ENCODE data around the gene LACTB. TPM values are rescaled to one million over a fixed set of nuclear protein-coding genes. Genes with fewer than 3 reads are reported as not detected.

LACTB gene
- total and polyA plus RNA-seq, 2 donors: 12.7 to 14.4 TPM

DNA sequence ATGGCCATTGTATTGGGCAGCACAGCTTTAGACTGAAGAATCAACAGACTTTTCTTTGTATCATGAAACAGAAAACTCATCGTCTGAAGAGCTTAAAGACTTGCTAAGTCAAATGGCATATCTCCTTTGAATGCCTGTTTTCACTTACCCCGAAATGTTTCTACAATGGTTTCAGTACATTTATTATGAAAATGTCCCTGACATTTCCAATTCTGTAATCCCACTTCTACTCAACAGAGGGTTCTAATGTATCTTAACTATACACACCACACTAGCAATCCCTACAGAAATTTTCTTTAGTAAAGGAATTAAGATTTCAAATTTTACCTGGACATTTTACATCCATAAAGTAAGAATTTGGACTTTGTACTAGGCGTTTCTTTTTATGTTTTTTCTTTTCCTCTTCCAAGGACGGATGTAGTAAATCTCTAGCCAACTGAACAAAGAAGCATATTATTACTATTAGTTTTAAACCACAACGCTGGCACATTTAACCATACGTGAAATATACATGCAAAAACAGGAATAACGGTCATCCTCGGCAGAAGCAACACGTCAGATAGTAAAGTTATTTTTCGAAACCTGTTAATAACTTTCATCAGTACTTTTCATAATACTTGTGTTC is 34.5 kb downstream of the LACTB start:
- Histone ChIP-seq H3K4me3 (ENCODE audit: low read depth, low read length) (peak overlapping the region; percentile 84), H3K36me3 (ENCODE audit: insufficient read depth) (no peaks in the 10 kb centered on the region), H3K4me1 (ENCODE audit: insufficient read depth) (peaks cover 2% of the 10 kb centered on the region), H3K27ac (ENCODE audit: low read depth) (peak overlapping the region; percentile 50)
- DNase-seq (ENCODE audit: extremely low spot score): no peak
- WGBS: 8% methylated on average over 10 of the region's 10 CpGs

GRCh38 chr15:63156755-63157117 is 35.1 kb downstream of the LACTB start:
- Histone ChIP-seq H3K4me3 (ENCODE audit: low read depth, low read length) (peak overlapping the region; percentile 84), H3K4me1 (ENCODE audit: insufficient read depth) (peaks cover 2% of the 10 kb centered on the region), H3K27ac (ENCODE audit: low read depth) (peak overlapping the region; percentile 98), H3K36me3 (ENCODE audit: insufficient read depth) (no peaks in the 10 kb centered on the region)
- DNase-seq (ENCODE audit: extremely low spot score): no peak
- WGBS: under 1% methylated on average over 16 of the region's 16 CpGs

- under 1% methylated on average over 60 of the region's 60 CpGs for WGBS
- H3K4me3 ChIP-seq (ENCODE audit: low read depth, low read length): peak within 1 kb of the TSS; percentile 84
- no peaks in the 10 kb centered on the region for H3K4me1 ChIP-seq (ENCODE audit: insufficient read depth)
- no peaks in the 10 kb centered on the region for H3K36me3 ChIP-seq (ENCODE audit: insufficient read depth)
- DNase-seq (ENCODE audit: extremely low spot score): peak; percentile 89
- H3K27ac ChIP-seq (ENCODE audit: low read depth): peak within 1 kb of the TSS; percentile 98
These were observed 35.6 kb downstream of the LACTB start, which contains the start of gene RPS27L for GRCh38 chr15:63157118-63157843. Gene RPS27L (minus strand): TSS chr15:63157477. CDS start chr15:63157405, 72 bp downstream.

DNA sequence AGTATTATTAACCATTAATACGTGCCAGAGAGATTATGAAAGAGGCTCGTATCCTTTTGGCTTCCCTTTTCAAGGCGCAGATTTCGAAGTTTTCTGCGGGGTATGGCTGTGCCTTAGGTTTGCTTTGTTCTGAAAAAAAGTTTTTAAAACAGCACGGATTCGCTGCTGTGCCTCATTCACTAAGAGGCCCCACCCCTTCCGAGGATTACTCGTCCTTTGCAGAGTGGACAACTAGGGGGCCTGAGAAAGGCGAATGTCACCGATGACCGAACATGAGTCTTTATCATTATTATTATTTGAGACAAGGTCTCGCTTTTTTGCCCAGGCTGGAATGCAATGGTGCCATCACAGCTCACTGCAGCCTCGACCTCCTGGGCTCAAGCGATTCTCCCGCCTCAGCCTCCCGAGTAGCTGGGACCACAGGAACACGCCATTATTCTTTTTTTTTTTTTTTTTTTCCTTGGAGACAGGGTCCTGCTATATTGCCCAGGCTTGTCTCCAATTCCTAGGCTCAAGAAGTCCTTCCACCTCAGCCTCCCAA is 36.3 kb downstream of the LACTB start:
- DNase-seq (ENCODE audit: extremely low spot score): peak; percentile 69

GRCh38 chr15:63160638-63161037 is 39.0 kb downstream of the LACTB start:
- Histone ChIP-seq H3K4me1 (ENCODE audit: insufficient read depth) (no peaks in the 10 kb centered on the region), H3K36me3 (ENCODE audit: insufficient read depth) (no peaks in the 10 kb centered on the region), H3K4me3 (ENCODE audit: low read depth, low read length) (no peak overlapping the region), H3K27ac (ENCODE audit: low read depth) (no peak overlapping the region)
- no peak for DNase-seq (ENCODE audit: extremely low spot score)

More for the DNA sequence above, 36.3 kb downstream of the LACTB start:
- Histone ChIP-seq H3K27ac (ENCODE audit: low read depth) (peak overlapping the region; percentile 98), H3K4me1 (ENCODE audit: insufficient read depth) (no peaks in the 10 kb centered on the region), H3K36me3 (ENCODE audit: insufficient read depth) (no peaks in the 10 kb centered on the region), H3K4me3 (ENCODE audit: low read depth, low read length) (peak overlapping the region; percentile 84)
- 5% methylated on average over 18 of the region's 18 CpGs for WGBS

DNA sequence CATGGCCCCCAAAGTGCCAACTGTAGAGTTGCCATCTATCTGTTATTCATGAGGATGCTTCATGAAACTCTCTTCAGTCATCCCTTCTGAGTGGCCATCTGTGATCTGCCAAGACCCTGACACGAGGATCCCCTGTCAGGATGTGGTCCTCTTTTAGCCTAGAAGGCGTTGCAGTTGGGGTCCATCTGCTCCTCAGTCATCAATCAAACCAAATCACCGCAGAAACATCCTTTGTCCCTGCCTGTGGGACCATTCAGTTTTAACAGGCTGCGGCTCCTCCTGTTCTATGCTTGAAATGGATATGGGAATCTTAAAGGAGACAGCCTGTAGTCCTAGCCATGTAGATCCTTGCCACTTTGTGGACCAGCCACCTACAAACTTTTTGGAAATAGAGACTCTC is 41.6 kb downstream of the LACTB start:
- no peak overlapping the region for H3K4me3 ChIP-seq (ENCODE audit: low read depth, low read length)
- H3K27ac ChIP-seq (ENCODE audit: low read depth): no peak overlapping the region
- H3K4me1 ChIP-seq (ENCODE audit: insufficient read depth): no peaks in the 10 kb centered on the region
- no peaks in the 10 kb centered on the region for H3K36me3 ChIP-seq (ENCODE audit: insufficient read depth)
- DNase-seq (ENCODE audit: extremely low spot score): no peak
- WGBS: 91% methylated on average over 4 of the region's 4 CpGs

DNA sequence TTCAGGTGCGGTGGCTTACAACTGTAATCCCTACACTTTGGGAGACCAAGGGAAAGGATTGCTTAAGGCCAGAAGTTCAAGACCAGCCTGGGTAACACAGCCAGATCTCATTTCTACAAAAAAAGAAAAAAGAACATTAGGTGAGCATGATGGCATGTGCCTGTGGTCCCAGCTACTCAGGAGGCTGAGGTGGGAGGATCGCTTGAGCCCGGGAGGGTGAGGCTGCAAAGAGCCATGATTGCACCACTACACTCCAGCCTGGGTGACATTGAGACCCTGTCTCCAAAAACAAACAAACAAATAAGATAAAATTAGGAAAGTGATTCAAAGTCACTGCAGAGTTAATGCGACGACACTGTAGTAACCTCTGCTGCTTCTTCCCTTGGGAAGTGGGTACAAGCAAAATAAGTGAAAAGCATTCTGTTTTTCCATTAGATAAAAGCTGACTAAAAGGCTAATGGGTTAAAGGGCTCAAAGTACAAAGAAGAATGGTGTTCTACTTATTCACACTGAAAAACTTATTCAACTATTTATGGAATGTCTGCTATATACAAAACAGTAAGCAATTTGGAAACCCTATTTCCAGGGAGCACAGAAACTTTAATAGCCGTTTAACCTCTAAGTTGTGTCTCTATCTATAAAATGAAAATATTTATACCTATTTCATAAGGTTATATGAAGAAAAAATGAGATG is 43.7 kb downstream of the LACTB start:
- H3K27ac ChIP-seq (ENCODE audit: low read depth): no peak overlapping the region
- H3K36me3 ChIP-seq (ENCODE audit: insufficient read depth): no peaks in the 10 kb centered on the region
- H3K4me1 ChIP-seq (ENCODE audit: insufficient read depth): no peaks in the 10 kb centered on the region
- WGBS: 88% methylated on average over 6 of the region's 6 CpGs
- H3K4me3 ChIP-seq (ENCODE audit: low read depth, low read length): no peak overlapping the region
- no peak for DNase-seq (ENCODE audit: extremely low spot score)

- 88% methylated on average over 2 of the region's 2 CpGs for WGBS
These were observed 44.6 kb downstream of the LACTB start for GRCh38 chr15:63166219-63166618.

DNA sequence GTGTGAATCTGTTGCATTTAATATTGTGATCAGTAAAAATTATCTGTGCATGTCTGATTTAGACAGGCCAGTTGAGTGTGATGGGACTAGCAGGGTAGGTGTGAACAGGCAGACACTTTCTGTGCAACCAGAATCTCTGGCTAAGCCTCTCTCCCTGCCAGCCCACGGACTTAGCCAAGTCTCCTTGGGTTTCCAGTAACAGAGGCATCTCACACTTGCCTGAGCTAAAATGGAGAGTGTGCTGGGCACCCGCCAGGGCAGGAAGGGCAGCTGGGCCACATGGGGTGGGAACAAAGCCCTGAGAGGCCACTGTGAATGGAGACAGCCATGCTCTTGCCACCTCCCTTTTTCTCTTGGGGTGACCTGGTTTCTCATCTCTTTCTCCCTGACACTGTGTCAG is 48.1 kb downstream of the LACTB start:
- WGBS: 83% methylated on average over 2 of the region's 2 CpGs
- Histone ChIP-seq H3K4me1 (ENCODE audit: insufficient read depth) (no peaks in the 10 kb centered on the region), H3K4me3 (ENCODE audit: low read depth, low read length) (no peak overlapping the region), H3K36me3 (ENCODE audit: insufficient read depth) (no peaks in the 10 kb centered on the region), H3K27ac (ENCODE audit: low read depth) (no peak overlapping the region)
- DNase-seq (ENCODE audit: extremely low spot score): no peak

More at GRCh38 chr15:63166219-63166618, 44.6 kb downstream of the LACTB start:
- no peaks in the 10 kb centered on the region for H3K4me1 ChIP-seq (ENCODE audit: insufficient read depth)
- DNase-seq (ENCODE audit: extremely low spot score): no peak
- no peak overlapping the region for H3K4me3 ChIP-seq (ENCODE audit: low read depth, low read length)
- H3K36me3 ChIP-seq (ENCODE audit: insufficient read depth): no peaks in the 10 kb centered on the region
- no peak overlapping the region for H3K27ac ChIP-seq (ENCODE audit: low read depth)

DNA sequence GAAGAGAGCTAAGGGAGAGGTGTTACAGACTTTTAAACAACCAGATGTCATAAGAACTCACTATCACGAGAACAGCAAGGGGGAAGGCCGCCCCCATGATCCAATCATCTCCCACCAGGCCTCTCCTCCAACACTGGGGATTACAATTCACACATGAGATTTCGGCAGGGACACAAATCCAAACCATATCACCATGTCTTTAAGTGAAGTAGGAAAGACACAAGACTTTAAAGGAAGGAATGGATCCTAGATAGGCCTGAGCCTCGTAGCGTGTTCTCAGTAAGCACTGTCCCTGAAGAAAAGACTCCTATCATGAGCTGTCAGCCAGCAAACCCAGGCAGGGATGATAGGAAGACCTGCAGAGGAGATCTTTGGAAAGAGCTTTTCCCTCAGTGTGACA is 50.7 kb downstream of the LACTB start:
- no peak for DNase-seq (ENCODE audit: extremely low spot score)
- WGBS: 90% methylated on average over 5 of the region's 5 CpGs
- Histone ChIP-seq H3K36me3 (ENCODE audit: insufficient read depth) (no peaks in the 10 kb centered on the region), H3K4me1 (ENCODE audit: insufficient read depth) (no peaks in the 10 kb centered on the region), H3K27ac (ENCODE audit: low read depth) (no peak overlapping the region), H3K4me3 (ENCODE audit: low read depth, low read length) (no peak overlapping the region)

GRCh38 chr15:63172851-63173451 is 51.3 kb downstream of the LACTB start:
- DNase-seq (ENCODE audit: extremely low spot score): no peak

DNA sequence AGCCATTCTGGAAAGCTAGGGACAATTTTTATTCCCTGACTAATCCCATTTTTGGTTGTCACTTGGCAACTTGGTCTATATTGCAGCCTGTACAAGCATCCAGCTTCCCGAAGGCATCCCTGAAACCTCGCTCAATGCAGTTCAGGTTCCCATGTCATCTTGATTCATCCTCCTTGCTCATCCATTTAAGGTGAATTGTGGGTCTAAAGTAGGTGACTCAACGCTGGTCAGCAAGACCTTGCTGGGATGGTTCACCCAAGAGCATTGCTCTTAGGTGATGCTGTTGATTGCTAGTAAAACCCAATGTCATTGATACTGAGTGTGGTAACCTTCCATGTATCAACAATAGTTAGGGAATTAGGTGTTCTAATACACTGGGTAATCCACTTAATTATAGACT is 54.6 kb downstream of the LACTB start:
- Histone ChIP-seq H3K4me3 (ENCODE audit: low read depth, low read length) (no peak overlapping the region), H3K36me3 (ENCODE audit: insufficient read depth) (no peaks in the 10 kb centered on the region), H3K27ac (ENCODE audit: low read depth) (no peak overlapping the region), H3K4me1 (ENCODE audit: insufficient read depth) (no peaks in the 10 kb centered on the region)
- WGBS: 93% methylated on average over 3 of the region's 3 CpGs
- no peak for DNase-seq (ENCODE audit: extremely low spot score)

More at GRCh38 chr15:63172851-63173451, 51.3 kb downstream of the LACTB start:
- no peak overlapping the region for H3K27ac ChIP-seq (ENCODE audit: low read depth)
- H3K4me1 ChIP-seq (ENCODE audit: insufficient read depth): no peaks in the 10 kb centered on the region
- WGBS: 62% methylated on average over 3 of the region's 3 CpGs
- no peak overlapping the region for H3K4me3 ChIP-seq (ENCODE audit: low read depth, low read length)
- H3K36me3 ChIP-seq (ENCODE audit: insufficient read depth): no peaks in the 10 kb centered on the region

DNA sequence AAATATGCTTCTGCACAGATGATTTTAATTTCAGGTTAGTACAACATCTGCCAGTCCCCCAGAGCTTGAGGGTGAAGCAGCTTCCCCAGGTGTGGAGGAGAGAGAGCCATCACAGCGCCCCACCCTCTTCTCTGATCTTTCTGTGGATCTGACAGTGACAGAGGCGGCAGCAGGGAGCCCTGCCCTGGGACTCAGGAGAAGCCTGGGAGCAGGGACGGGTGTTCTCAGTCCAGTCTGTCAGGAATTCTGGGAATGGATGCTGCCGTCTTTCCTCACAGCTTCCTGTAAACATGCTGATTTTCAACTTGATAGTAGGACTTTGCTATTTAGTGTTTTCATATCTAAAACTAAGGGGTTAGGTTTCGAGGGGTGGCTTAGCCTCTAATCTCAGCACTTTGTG is 56.4 kb downstream of the LACTB start:
- H3K4me1 ChIP-seq (ENCODE audit: insufficient read depth): no peaks in the 10 kb centered on the region
- H3K36me3 ChIP-seq (ENCODE audit: insufficient read depth): no peaks in the 10 kb centered on the region
- no peak overlapping the region for H3K27ac ChIP-seq (ENCODE audit: low read depth)
- H3K4me3 ChIP-seq (ENCODE audit: low read depth, low read length): no peak overlapping the region
- 33% methylated on average over 5 of the region's 5 CpGs for WGBS
- DNase-seq (ENCODE audit: extremely low spot score): no peak
